ENCODE data around the gene GZMM. TPM values are rescaled to one million over a fixed set of nuclear protein-coding genes. Genes with fewer than 3 reads are reported as not detected.
A peak's percentile ranks its signal among the peaks of the same experiment; 100 is the strongest.

Gene GZMM
- total RNA-seq, 6 donors from 2014 or later: 2.3 to 6.1 (median 3.8) TPM; not detected in 2

DNA sequence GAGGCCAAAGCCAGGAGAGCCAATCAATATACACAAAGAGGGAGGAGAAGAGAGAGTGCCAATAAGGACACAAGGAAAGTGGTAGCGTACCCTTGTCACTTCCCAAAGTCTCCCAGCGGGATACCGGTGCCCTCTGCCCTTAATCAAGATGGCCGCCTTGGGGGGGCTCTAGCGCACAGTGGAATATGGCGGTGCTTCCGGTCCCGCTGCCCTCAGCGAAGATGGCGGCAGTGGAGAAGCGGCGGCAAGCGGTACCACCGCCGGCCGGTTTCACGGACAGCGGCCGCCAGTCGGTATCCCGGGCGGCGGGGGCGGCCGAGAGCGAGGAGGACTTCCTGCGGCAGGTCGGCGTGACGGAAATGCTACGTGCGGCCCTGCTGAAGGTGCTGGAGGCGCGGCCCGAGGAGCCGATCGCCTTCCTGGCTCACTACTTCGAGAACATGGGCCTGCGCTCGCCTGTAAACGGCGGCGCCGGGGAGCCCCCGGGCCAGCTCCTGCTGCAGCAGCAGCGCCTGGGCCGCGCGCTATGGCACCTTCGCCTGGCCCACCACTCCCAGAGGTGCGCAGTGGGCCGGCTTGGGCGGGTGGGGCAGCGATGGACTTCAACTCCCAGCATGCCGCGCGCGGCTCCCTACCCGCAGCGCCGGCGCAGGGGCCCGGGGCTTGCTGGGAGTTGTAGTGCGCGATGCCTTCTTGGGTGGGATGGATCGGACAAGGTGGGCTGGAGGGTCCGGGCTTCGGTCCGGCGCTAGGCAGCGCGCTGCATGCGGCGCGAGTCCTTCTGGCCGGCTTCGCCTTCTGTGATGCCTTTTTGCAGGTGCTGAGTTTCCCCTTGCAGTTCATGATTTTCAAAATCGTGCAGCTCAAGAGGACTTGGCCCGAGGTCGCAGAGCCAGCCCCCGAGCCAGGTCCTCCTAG is 36.3 kb upstream of the GZMM start, which contains the start of gene TPGS1:
TSS of gene TPGS1 (plus strand) at position 212 of the 918 bp plus-strand sequence. CDS start at position 222, 10 bp downstream.
- ATAC-seq (ENCODE audit: low FRiP score in 2 of 2) (peak; percentile 94 to 96), DNase-seq (peak; percentile 79 to 95)
- TF ChIP-seq, protein P1, sequence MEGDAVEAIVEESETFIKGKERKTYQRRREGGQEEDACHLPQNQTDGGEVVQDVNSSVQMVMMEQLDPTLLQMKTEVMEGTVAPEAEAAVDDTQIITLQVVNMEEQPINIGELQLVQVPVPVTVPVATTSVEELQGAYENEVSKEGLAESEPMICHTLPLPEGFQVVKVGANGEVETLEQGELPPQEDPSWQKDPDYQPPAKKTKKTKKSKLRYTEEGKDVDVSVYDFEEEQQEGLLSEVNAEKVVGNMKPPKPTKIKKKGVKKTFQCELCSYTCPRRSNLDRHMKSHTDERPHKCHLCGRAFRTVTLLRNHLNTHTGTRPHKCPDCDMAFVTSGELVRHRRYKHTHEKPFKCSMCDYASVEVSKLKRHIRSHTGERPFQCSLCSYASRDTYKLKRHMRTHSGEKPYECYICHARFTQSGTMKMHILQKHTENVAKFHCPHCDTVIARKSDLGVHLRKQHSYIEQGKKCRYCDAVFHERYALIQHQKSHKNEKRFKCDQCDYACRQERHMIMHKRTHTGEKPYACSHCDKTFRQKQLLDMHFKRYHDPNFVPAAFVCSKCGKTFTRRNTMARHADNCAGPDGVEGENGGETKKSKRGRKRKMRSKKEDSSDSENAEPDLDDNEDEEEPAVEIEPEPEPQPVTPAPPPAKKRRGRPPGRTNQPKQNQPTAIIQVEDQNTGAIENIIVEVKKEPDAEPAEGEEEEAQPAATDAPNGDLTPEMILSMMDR (IDR thresholded peaks at IDR 0.05): peak in 4 of 6 experiments; percentile 28 to 63 (median 43)
- TF ChIP-seq POLR2A (IDR thresholded peaks at IDR 0.05): peak in 3 of 4 donors; percentile 34 to 66 (median 51)
- TF ChIP-seq POLR2AphosphoS5 (IDR thresholded peaks at IDR 0.05): peak; percentile 60 to 81
- TF ChIP-seq EP300 (IDR thresholded peaks at IDR 0.05): peak in 1 of 4 donors; percentile 50
- Histone ChIP-seq H3K36me3 (peaks cover 0 to 7% (median 2%) of the 10 kb centered on the region in 4 donors), H3K4me3 (peak within 1 kb of the TSS; percentile 75 to 100 (median 95)), H3K4me1 (peaks cover 34 to 51% (median 37%) of the 10 kb centered on the region in 4 donors), H3K9me3 (no peaks in the 10 kb centered on the region), H3K27ac (peak within 1 kb of the TSS; percentile 79 to 98 (median 96)), H3K27me3 (no peaks in the 10 kb centered on the region)
- 1 to 2% methylated on average over 10 to 59 of the region's 81 CpGs for WGBS, 2 donors

DNA sequence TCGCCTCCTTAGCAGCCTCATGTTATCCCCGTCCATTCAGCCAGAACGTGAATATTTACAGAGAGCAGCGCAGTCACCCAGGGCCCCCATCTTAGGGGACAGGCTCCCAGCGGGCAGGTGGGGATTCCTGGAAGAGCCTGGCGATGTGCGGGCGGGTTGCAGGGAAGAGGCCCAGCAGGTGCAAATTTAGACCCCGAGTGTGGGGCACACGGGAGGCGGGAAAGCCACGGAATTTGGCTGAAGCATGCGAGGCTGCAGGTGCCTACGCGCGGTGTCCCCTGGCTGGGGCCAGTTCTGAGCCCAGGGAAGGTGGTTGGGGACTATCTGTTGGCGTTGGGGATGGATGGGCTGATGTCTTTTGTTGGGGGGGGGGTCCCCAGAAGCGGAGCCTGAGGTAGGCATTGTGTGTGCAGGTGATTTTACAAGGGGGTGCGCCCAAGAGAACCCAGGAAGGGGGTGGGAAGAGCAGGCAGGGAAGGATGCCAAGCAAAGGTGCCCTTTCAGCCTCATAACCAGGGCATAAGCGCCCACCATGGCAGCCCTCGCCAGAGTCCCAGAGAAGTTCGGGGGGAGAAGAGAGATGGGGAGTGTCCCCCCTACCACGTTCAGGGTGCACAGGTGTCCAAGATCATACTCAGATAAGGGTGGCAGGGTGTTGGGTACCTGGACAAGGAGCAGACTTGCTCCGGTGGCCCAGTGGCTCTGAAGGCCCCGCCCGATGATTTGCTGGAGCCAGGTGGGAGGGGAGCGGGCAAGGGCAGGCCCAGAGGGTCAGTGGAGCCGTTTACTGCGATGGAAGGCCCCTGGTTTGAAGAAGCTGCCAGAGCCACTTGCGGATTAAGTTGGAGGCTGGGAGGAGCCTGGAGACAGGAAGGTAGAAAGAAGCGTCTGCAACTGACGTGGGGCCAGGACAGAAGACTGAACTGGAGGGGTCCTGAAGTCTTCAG is 35.4 kb upstream of the GZMM start:
- Histone ChIP-seq H3K4me3 (peak overlapping the region; percentile 75 to 100 (median 95)), H3K27me3 (no peaks in the 10 kb centered on the region), H3K9me3 (no peaks in the 10 kb centered on the region), H3K4me1 (peaks cover 34 to 57% (median 40%) of the 10 kb centered on the region in 4 donors), H3K27ac (peak overlapping the region in 2 of 4 donors; percentile 95 to 98), H3K36me3 (peaks cover 0 to 7% (median 2%) of the 10 kb centered on the region in 4 donors)
- no peak for TF ChIP-seq POLR2AphosphoS5 (IDR thresholded peaks at IDR 0.05)
- WGBS, 2 donors: 64 to 73% methylated on average over 24 to 32 of the region's 32 CpGs
- ATAC-seq (ENCODE audit: low FRiP score in 2 of 2) (no peak), DNase-seq (no peak)

DNA sequence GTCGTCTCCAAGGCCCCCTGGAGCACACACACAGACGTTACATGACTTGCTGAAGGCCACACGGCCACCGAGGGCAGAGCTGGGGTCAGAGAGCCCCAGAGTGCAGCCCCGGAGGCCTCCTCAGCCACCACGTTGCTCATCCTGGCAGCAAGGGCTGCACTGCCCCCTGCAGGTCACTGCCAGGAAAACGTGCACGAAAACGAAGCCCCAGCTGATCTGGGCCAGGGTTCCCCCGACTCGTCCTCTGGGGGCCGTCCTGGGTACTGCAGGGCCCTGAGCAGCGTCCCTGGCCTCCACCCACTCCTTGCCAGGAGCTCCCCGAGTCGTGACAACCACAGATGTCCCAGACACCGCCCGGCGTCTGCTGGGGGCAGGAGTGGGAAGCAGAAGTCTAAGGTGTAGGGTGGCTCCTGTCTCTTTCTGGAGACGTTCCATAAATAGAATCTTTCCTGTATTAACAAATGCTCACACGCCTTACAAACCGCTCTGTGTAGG is 33.2 kb upstream of the GZMM start:
- Histone ChIP-seq H3K4me3 (peak overlapping the region in 3 of 4 donors; percentile 19 to 35 (median 34)), H3K27me3 (no peaks in the 10 kb centered on the region), H3K36me3 (peaks cover 0 to 7% (median 2%) of the 10 kb centered on the region in 4 donors), H3K4me1 (peaks cover 34 to 57% (median 40%) of the 10 kb centered on the region in 4 donors), H3K9me3 (no peaks in the 10 kb centered on the region), H3K27ac (peak overlapping the region; percentile 70 to 84 (median 78))
- ATAC-seq (ENCODE audit: low FRiP score in 2 of 2) (peak; percentile 53 to 67), DNase-seq (peak; percentile 78 to 90)
- WGBS, 2 donors: 15 to 21% methylated on average over 6 to 21 of the region's 21 CpGs
- no peak for TF ChIP-seq EP300 (IDR thresholded peaks at IDR 0.05)
- TF ChIP-seq, protein P1 (IDR thresholded peaks at IDR 0.05): peak; percentile 95 to 99 (median 97)
- no peak for TF ChIP-seq POLR2A (IDR thresholded peaks at IDR 0.05)
- TF ChIP-seq POLR2AphosphoS5 (IDR thresholded peaks at IDR 0.05): no peak

DNA sequence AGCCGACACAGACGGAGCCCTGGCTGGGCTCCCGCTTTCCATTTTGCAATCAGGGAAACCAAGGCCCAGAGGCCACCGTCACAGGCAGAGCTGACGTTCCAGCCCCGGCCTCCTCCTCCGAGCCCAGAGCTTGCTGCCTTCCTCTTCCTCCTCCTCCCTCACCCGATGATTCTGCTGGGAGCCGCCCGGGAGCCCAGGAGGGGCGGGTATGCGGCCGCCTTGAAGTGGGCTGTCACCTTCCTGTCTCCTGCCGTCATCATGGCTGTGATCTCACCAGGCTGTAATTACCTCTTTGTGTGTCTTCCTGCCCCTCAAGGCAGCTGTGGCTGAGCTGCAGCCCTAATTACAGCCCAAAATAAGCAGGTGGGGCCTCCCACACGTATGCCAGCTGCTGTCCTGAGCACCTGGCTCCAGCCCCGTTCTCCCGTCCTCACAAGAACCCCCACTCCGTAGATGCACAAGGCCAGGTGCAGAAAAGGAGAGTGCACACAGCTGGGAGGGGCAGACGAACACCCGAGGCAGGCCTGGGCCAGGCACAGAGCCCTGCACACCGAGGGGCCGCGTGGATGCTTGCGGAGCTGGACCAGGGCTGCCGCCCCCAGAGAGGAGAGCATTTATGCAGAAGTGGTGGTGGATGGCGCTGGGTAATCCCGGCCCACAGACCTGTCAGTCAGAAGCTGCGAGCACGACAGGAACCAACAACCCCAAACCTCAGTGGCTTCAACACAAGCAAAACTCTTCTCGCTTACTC is 32.6 kb upstream of the GZMM start:
- TF ChIP-seq, protein P1 (IDR thresholded peaks at IDR 0.05): no peak
- TF ChIP-seq POLR2A (IDR thresholded peaks at IDR 0.05) (peak in 1 of 4 donors; percentile 20), POLR2AphosphoS5 (IDR thresholded peaks at IDR 0.05) (peak in 1 of 2 donors; percentile 6)
- H3K27ac ChIP-seq: peak overlapping the region; percentile 70 to 84 (median 78)
- ATAC-seq (ENCODE audit: low FRiP score in 2 of 2) (no peak), DNase-seq (peak; percentile 46 to 82)
- WGBS, 2 donors: 34 to 52% methylated on average over 19 to 30 of the region's 30 CpGs
- peaks cover 32 to 54% (median 38%) of the 10 kb centered on the region in 4 donors for H3K4me1 ChIP-seq
- peak overlapping the region in 3 of 4 donors; percentile 19 to 35 (median 34) for H3K4me3 ChIP-seq
- H3K27me3 ChIP-seq: no peaks in the 10 kb centered on the region
- H3K36me3 ChIP-seq: peaks cover 0 to 7% (median 2%) of the 10 kb centered on the region in 4 donors
- H3K9me3 ChIP-seq: no peaks in the 10 kb centered on the region

Measured in upper lobe of left lung (tissue), 6 donors.